GM18499 (cell line): ENCODE results near the gene PIK3AP1.

ENCODE experiments used
- ATAC-seq: cut with Tn5 transposase; IDR thresholded peaks from one replicate; pipeline ENCODE4 v1.9.1; 2021; ENCODE audit warnings: moderate number of reproducible peaks; ENCODE audit not compliant: insufficient read depth, unreplicated experiment

PIK3AP1 gene

GRCh38 chr10:96646751-96647166 is 73.6 kb downstream of the PIK3AP1 start:
- ATAC-seq, result no peak

GRCh38 chr10:96646301-96646700 is 74.0 kb downstream of the PIK3AP1 start:
- no peak for ATAC-seq

GRCh38 chr10:96645191-96645721 is 75.1 kb downstream of the PIK3AP1 start:
- ATAC-seq, result peak; percentile 32

GRCh38 chr10:96643920-96644319 is 76.4 kb downstream of the PIK3AP1 start:
- no peak for ATAC-seq

GRCh38 chr10:96642973-96643372 is 77.3 kb downstream of the PIK3AP1 start:
- no peak for ATAC-seq

- no peak for ATAC-seq
Measured at GRCh38 chr10:96642530-96642929, 77.8 kb downstream of the PIK3AP1 start.

GRCh38 chr10:96641396-96642295 is 78.7 kb downstream of the PIK3AP1 start:
- no peak for ATAC-seq

GRCh38 chr10:96639899-96640298 is 80.4 kb downstream of the PIK3AP1 start:
- no peak for ATAC-seq

GRCh38 chr10:96638696-96639095 is 81.6 kb downstream of the PIK3AP1 start:
- no peak for ATAC-seq

- ATAC-seq, result no peak
Measured at GRCh38 chr10:96638120-96638519, 82.2 kb downstream of the PIK3AP1 start.

GRCh38 chr10:96637709-96638108 is 82.6 kb downstream of the PIK3AP1 start:
- no peak for ATAC-seq

- ATAC-seq, result no peak
Measured at GRCh38 chr10:96636551-96636950, 83.8 kb downstream of the PIK3AP1 start.

- ATAC-seq, result no peak
Measured at GRCh38 chr10:96632974-96633710, 87.2 kb downstream of the PIK3AP1 start.

- ATAC-seq, result no peak
Measured at GRCh38 chr10:96627292-96627691, 93.0 kb downstream of the PIK3AP1 start.

GRCh38 chr10:96626795-96627194 is 93.5 kb downstream of the PIK3AP1 start:
- ATAC-seq, result no peak

- ATAC-seq, result no peak
Measured at GRCh38 chr10:96625173-96625572, 95.1 kb downstream of the PIK3AP1 start.

- ATAC-seq, result no peak
Measured at GRCh38 chr10:96622013-96622787, 98.1 kb downstream of the PIK3AP1 start.

- ATAC-seq, result no peak
Measured at GRCh38 chr10:96619796-96620773, 100.2 kb downstream of the PIK3AP1 start.

- no peak for ATAC-seq
Measured at GRCh38 chr10:96619120-96619519, 101.2 kb downstream of the PIK3AP1 start.
